Keratinocyte (primary cell): Measurements from ENCODE around the gene PCDHGA4.
"Not testable (repeated sequence)": the region's sequence is repeated elsewhere in the genome, so short reads cannot be mapped to it uniquely, and the experiment has no call there.

Source experiments
- CTCF ChIP-seq, 3 experiments: IDR thresholded peaks in 1 of 3; conservative IDR thresholded peaks in 1 of 3; optimal IDR thresholded peaks in 1 of 3; 2 replicates in 2 of 3; 3 replicates in 1 of 3; pipeline versions ENCODE3 to v1.5.1; 2011; ENCODE audit warnings: low read length in 3 of 3, mild to moderate bottlenecking in 3 of 3, moderate library complexity in 2 of 3, control low read depth in 1 of 3, inconsistent platforms in 1 of 3; ENCODE audit not compliant: insufficient read depth in 2 of 3; ENCODE audit errors: extremely low read depth in 1 of 3
- EZH2 ChIP-seq: IDR thresholded peaks from one replicate; pipeline ENCODE4 v1.6.1; 2012; ENCODE audit warnings: inconsistent platforms, mild to moderate bottlenecking, low read length, moderate library complexity

GRCh38 chr5:141394401-141395187 lies 39.8 kb downstream of the PCDHGA4 start:
- TF ChIP-seq CTCF (optimal IDR thresholded peaks at IDR 0.05 in 1 of 3, IDR thresholded peaks at IDR 0.05 in 1 of 3, conservative IDR thresholded peaks at IDR 0.05 in 1 of 3; ENCODE audit: extremely low read depth in 1 of 3, insufficient read depth in 2 of 3, low read length in 3 of 3); EZH2: not testable (repeated sequence)
